DMS53 treated with DMSO at 0.1 percent for 48 hours (cell line): ENCODE data around the gene ICE2.
"Not testable (repeated sequence)": the region's sequence is repeated elsewhere in the genome, so short reads cannot be mapped to it uniquely, and the experiment has no call there.

ENCODE experiments used
- DNase-seq: peaks from one replicate; lab custom pipeline; 2025; ENCODE audit not compliant: unreplicated experiment; lab: John Stamatoyannopoulos, UW

ICE2 gene

GRCh38 chr15:60412807-60413206 is 66.1 kb downstream of the ICE2 start:
- not testable (repeated sequence) for DNase-seq

DNA sequence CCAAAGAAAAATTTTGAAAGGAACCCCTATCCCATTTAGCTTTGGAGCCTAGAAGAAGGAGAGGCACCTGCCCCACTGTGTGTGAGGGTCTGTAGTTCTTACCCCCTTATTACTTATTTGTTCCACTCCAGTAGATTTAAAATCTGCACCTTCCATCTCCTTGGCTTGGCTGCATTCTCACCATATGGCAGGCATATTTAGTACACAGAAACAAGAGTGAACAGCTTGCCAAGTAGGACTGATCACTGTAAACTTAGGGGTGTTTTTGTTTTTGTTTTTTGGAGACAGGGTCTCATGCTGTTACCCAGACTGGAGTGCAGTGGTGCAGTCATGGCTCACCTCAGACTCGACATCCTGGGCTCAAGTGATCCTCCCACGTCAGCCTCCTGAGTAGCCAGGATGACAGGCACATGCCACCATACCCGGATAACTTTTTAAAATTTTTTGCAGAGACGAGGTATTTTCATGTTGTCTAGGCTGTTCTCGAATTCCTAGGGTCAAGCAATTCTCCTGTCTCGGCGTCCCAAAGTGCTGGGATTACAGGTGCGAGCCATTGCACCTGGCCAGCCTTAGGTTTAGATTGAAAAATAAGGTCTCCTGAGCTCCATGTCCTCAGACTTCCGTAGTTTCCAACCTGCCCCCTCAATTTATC is 67.0 kb downstream of the ICE2 start:
- DNase-seq, result no peak

DNA sequence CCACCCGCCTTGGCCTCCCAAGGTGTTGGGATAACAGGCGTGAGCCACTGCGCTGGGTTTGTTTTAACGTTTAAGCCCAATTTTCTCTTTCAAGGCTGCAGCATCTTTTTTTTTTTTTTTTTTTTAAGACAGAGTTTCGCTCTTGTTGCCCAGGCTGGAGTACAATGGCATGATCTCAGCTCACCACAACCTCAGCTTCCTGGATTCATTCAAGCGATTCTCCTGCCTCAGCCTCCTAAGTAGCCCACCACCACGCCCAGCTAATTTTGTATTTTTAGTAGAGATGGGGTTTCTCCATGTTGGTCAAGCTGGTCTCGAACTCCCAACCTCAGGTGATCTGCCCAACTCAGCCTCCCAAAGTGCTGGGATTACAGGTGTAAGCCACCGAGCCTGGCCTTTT is 68.6 kb downstream of the ICE2 start:
- DNase-seq, result not testable (repeated sequence)

DNA sequence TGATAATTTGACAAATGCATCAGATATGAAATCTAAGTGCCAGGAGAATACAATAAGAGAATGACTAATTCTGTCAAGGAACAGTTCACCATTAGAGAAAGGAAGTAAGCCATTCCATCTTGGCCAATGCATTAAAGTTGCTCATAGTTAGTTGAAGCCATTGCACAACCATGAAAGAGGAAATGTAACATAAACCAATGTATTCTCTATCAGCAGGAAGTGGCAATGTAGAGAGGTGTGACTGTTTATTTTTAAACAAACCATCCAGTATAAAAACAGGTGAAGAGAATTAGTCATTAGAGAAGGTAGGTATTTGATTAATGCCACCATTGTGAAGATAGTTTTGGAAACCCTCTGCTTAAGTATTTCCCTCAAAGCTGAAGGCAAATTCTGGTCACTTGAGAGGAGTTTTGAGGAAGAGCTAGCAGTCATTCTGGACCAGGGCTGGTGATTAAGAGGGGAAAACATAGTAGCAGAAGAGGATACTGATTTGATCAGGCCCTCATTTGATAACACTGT is 70.4 kb downstream of the ICE2 start:
- DNase-seq, result peak; percentile 68

DNA sequence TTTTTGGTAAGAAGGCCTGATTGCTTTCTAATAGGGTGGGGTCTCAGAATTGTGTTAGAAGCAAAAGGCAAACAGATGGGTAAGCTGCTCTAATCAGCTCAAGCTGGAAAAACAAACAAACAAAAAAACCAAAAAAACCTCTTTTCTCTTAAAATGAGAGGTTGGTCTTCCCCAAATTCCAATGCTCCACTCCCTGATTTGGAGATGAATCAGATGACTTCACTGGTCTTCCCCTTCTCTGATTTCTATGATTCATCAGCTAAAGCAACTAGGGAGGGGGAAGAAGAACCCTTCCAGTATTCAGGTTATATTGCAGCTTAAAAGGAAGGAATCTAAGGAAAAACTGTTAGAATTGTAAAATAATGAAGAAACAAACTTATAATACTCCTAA is 71.5 kb downstream of the ICE2 start:
- no peak for DNase-seq

DNA sequence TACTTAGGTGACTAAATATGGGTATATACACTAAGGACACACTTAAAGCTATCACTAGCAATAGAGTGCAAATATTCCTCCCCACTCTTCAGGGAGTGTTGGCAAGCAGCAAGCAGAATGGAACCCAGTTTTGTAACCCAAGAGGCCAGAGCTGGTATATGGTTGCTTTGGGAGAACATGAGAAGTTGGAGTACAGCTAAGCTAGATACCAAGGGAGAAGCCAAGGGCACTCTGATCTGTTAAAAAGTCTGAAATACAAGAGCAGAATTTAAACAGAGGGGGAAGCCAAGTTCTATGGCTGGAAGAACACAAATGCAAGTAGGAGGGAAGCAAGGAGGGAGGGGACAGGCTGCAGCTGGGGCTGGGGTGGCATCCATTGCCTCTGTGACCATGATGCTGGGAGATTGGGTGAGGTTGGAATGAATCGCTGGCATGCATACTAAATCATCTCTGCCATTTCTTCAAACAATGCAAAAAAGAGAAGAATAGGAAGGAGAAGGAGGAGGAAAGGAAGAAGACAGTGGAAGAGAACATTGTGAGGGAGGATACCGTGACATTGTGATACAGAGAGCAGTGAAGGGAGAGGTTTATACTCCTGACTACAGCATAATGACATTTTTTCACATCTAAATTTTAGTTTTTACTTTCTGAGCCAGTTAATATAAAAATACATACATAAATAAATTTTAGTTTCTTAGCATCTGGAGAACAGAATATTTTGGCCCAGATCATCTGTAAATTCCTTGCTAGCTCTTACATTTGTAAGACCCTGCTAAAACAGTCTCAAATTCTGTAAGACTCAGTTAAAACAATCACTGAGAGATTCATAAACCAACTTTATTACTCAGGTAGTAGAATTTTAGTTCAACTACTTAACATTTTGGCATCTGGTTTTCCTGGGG is 72.2 kb downstream of the ICE2 start:
- DNase-seq, result no peak

- DNase-seq, result no peak
Observed at GRCh38 chr15:60405399-60405798, 73.5 kb downstream of the ICE2 start.

DNA sequence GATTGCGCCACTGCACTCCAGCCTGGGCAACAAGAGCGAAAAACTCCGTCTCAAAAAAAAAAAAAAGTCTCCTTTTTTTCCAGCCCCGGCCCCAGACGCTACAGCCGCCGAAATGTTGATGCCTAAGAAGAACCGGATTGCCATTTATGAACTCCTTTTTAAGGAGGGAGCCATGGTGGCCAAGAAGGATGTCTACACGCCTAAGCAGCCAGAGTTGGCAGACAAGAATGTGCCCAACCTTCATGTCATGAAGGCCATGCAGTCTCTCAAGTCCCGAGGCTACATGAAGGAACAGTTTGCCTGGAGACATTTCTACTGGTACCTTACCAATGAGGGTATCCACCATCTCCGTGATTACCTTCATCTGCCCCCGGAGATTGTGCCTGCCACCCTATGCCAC is 74.6 kb downstream of the ICE2 start:
- DNase-seq, result not testable (repeated sequence)

- DNase-seq, result no peak
Observed at GRCh38 chr15:60400944-60401343, 78.0 kb downstream of the ICE2 start.

DNA sequence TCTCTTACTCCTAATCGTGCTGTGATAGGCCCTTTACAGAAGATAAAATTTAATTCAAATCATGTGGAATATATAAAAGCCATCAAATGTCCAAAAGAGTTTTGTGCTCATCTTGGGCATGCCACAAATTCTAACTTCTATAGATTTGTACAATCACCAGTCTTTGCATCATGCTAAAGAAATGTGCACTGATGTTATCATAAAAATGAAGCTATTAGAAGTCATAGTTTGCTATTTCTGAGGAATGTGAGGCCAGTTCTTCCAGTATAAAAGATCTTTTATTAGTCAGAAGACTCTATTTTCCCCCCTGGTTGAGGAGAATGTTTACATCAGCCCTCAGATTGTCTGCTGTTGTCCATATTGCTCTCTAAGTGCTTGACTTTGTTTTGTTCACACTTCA is 79.0 kb downstream of the ICE2 start:
- DNase-seq, result no peak

DNA sequence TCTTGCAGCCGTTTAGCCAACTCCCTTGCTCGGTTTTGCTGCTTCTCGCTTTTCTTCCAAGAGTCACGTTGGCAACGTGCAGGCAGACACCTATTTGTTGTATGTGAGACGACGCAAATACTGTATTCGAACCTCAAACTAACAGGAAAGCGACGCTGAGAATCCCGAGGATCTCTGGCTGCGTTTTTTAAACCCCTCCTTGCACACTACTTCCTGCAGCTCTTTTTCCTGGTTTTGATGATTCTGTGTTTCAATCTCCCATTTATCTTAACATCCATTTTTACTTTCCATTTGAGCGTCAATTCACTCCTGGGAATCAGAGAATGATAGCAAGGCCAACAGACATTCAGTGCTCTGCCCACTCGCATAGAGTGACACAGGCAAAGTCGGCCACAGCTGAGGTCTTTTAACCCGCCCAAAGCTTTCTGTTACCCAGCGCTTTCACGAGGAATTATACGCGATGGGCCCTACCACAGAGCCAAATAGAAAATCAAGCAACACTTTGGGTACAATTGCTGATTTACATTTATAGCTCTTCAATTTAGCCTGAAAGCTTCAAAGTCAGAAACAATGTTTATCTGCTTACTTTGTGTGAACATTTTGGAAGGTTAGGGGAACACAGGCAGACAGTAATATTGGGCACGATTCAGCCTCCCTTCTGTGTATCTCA is 79.6 kb downstream of the ICE2 start:
- no peak for DNase-seq

DNA sequence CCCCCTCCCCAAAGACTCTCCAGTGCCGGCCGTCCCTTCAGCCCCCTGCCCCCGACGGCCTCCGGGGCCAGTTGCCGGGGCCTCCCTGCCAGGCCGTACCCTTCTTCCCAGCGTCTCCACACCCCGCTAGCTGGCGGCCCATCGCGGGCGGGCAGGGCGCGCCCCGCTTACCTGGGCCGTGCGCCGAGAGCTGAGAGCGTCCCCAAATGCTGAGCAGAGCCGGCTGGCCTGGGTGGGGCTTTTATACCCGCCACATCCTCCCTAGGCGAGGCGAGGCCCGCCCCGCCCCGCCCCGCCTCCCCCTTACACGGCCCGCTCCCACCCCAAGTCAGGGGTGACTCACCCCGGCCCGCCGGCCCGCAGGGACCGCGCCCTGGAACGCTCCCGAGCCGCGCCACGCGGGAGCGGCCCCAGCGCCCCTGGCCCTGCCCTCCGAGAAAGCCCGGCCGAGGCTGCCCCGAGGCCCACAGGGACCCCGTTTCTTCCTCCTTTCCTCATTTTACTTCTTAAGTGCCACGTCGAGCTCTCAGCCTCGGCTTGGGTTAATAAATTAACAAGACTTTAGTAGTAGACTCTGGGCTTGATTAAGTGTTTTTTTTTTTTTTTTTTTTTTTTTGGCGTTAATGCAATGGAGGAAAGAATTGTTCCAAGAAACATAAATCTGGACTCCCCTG is 81.0 kb downstream of the ICE2 start, which contains the start of gene ANXA2:
TSS of gene ANXA2 (minus strand) at position 215 of the 674 bp plus-strand sequence. CDS start 11,911 bp downstream, outside the sequence.
- no peak for DNase-seq

DNA sequence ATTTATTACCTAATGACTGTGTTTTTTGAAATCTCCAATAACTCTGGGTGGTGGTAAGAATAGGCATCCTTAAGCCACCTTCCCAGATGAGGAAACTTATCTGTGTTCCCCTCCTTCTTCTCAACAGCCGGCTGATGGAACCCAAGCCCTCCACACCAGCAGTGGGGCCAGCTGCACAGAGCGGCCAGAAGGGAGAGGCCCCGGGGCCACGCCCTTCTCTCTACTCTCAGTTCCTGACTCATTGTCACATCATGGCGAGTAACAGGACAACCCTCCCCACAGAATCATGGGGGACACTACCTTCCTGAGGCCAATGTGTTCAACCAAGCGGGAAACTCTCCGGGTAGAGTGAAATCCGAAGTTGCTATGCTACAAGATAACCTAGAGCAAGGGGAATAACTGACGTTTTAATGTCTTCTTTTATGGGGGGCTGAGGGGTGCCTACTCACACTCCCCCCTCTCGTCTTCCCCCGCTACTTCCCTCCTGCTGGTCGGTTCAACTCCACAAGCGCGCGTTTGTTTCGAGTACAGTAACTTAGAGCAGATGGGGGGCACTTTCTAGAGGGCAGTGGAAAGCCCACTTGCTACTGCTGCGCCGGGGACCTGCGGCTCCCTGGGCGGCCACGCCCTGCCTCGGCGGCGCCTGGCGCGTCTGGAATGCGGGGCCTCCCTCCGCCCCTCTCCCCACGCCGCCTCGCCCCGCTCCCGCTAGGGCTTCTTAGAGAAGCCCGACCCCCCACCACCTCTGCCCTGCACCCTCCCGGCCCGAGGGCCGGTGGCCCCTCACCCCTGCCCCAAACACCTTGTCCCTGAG is 81.8 kb downstream of the ICE2 start:
- no peak for DNase-seq

DNA sequence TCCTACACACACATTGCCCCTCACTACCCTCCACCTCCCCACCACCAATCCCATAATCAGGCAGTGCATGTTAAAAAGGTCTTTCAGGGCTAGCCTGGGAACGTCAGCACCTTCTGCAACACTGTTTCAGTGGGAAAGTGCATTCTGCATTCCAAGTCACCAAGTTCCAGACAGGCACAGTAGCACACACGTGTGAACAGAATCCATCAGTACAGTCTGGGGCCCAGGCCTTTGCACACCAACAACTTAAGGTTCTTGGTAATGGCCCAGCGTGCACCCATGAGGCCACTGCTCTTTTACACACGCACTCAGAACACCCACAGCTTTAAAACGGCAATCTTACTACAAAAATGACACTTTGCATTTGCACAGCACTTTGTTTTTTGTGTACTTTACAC is 82.4 kb downstream of the ICE2 start:
- no peak for DNase-seq

DNA sequence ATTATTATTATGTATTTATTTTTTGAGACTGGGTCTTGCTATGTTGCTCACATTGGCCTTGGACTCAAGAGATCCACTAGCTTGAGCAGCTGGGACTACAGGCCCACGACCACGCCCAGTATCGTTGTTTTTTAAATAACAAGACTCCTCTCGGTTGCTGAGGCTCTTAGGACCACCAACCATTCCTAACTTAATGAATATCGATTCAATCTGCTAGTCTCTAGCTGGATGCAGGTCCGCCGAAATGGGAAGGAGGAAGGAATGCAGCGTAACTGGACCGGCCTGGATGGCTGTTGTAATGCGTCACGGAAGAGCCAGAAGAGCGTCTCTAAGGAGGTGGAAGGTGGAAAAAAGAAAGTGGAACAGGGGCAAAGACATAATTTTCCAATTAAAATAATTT is 82.8 kb downstream of the ICE2 start:
- DNase-seq, result no peak

GRCh38 chr15:60395276-60396011 is 83.5 kb downstream of the ICE2 start:
- DNase-seq, result no peak

- DNase-seq, result no peak
Observed at GRCh38 chr15:60394689-60395097, 84.2 kb downstream of the ICE2 start.

DNA sequence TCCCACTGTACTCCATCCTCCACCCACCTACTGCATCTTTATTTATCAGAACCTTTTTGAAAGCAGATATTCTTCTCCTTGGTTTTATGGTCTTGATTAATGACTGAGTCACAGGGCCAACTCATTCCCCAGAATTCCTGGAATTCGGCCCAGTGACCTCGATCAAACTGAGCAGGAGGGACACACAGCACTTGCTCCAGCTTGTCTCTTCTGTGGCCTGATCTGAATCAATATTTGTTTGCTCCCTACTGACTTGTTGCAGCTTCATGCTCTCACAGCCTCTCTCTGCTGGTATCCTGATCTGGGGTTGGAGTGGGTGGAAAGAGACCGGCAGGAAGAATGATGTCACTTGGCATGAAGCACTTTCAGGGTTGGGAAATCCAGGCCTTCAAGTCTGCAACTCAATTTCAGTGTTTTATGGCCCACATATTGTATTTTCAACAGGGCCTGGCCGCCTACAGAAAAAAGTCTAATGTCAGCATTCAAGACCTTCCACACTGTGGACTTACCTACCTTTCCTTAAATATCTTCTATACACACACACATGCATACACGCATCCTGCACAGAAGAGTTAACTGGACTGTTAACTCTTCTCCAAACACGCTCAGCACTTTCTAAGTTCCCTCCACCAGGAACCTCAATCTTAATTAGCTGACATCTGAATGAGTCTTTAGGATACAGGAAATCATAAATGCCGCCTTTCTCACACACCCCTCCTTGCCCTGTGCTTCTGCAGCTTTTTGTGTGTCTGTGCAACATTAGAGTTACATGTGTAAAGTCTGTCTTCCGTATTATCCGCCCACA is 85.8 kb downstream of the ICE2 start:
- DNase-seq, result peak; percentile 86

DNA sequence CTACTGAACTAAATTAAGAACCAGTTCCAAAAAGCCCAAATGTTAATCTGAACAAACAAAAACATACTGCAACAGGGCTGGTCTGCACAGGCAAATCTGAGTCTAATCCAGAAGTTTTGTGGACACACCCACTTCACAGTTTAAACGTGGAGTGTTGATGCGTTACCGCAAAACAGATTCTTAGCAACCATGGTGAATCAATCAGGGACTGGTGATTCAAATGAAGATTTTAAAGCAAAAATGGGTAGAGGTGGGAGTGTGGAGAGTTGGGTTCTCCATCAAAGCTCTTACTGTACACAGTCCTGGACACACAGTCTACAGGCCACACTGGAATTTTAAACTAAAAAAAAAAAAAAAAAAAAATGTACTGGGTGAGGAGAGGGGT is 86.3 kb downstream of the ICE2 start:
- no peak for DNase-seq
